ENCODE results near the gene APOD. TPM values are rescaled to one million over a fixed set of nuclear protein-coding genes. Genes with fewer than 3 reads are reported as not detected.

APOD gene
- total and polyA plus RNA-seq, 2 of the 4 experiments (the other 2 are of a cell fraction): 0.36 TPM; not detected in 1

GRCh38 chr3:195542316-195542697 lies 41.4 kb downstream of the APOD start (continued):
- TF ChIP-seq RCOR1 (IDR thresholded peaks at IDR 0.05; ENCODE audit: insufficient replicate concordance, low read length): no peak
- no peak for TF ChIP-seq RAD21 (IDR thresholded peaks at IDR 0.05; ENCODE audit: low read length)
- no peak for TF ChIP-seq BHLHE40 (IDR thresholded peaks at IDR 0.05; ENCODE audit: low read depth, low read length)
- TF ChIP-seq NFE2L2 (IDR thresholded peaks at IDR 0.05; ENCODE audit: low read depth, low read length): no peak

- H4K5ac ChIP-seq (ENCODE audit: low read depth, low read length): no peak overlapping the region
- no peak overlapping the region for H2AK5ac ChIP-seq (ENCODE audit: low read depth, low read length)
- no peak overlapping the region for H2AK9ac ChIP-seq (replicated peaks; ENCODE audit: low read depth, low read length, poor library complexity)
- H4K20me1 ChIP-seq (ENCODE audit: insufficient read depth, low read length): peaks cover 37% of the 10 kb centered on the region
- ChIA-PET POLR2A (ENCODE audit: unreplicated experiment) (no interaction called here), CTCF (no interaction called here)
- intact Hi-C loops (cut with micrococcal nuclease) (no loop called here), in situ Hi-C loops (cut with MboI; ENCODE audit: low sequenced_read_pairs) (no loop called here), dilution Hi-C loops (cut with HindIII; ENCODE audit: low sequenced_read_pairs, unreplicated experiment) (no loop called here)
- no peak overlapping the region for H3K4me2 ChIP-seq (ENCODE audit: low read depth, low read length)
- no peak overlapping the region for H3K9ac ChIP-seq (ENCODE audit: low read depth, low read length)
- peaks cover 2% of the 10 kb centered on the region; the same call in 1 of the 2 replicates for H3K4me1 ChIP-seq (ENCODE audit: control insufficient read depth, insufficient read depth, low read length)
- H2AFZ ChIP-seq (replicated peaks; ENCODE audit: low read length, poor library complexity): no peak overlapping the region
- BruUV-seq (replicated peaks): no TSS peak
- H3K9me1 ChIP-seq (ENCODE audit: insufficient read depth, low read length): peaks cover 10% of the 10 kb centered on the region
- H3K9me3 ChIP-seq (ENCODE audit: control insufficient read depth, insufficient read depth, low read length): no peaks in the 10 kb centered on the region
- H3K18ac ChIP-seq (ENCODE audit: low read depth, low read length): no peak overlapping the region
- no peak overlapping the region for H3K4me3 ChIP-seq (ENCODE audit: insufficient read depth, low read depth, low read length)
- peaks cover 20 to 50% of the 10 kb centered on the region in 2 experiments for H3K79me1 ChIP-seq (ENCODE audit: low read depth in 1 of 2, low read length in 2 of 2)
- H2BK120ac ChIP-seq (ENCODE audit: low read depth, low read length): no peak overlapping the region
- no peak overlapping the region for H3K23ac ChIP-seq (ENCODE audit: low read depth, low read length)
- no peak overlapping the region for H3K56ac ChIP-seq (ENCODE audit: extremely low read depth, insufficient read depth, low read length)
- H3K27ac ChIP-seq (ENCODE audit: insufficient read depth, low read length): no peak overlapping the region
- H4K8ac ChIP-seq (ENCODE audit: low read depth in 2 of 2, low read length in 2 of 2): no peak overlapping the region
- no peak overlapping the region for H4K91ac ChIP-seq (ENCODE audit: insufficient read depth, low read depth, low read length)
- DNase-seq (no peak), ATAC-seq (ENCODE audit: low read depth) (no peak)
- no peak overlapping the region for H3K4ac ChIP-seq (ENCODE audit: low read depth, low read length)
- H3K14ac ChIP-seq (replicated peaks; ENCODE audit: low read depth, low read length): no peak overlapping the region
- H2BK15ac ChIP-seq (ENCODE audit: low read depth, low read length): no peak overlapping the region
- no peak overlapping the region for H2BK5ac ChIP-seq (ENCODE audit: low read depth, low read length, poor library complexity, severe bottlenecking)
- H3K27me3 ChIP-seq (ENCODE audit: control insufficient read depth, insufficient read depth, low read length): peaks cover 4% of the 10 kb centered on the region; the same call in 1 of the 2 replicates
- WGBS, 2 experiments (ENCODE audit: extremely low coverage in 2 of 2, insufficient read length in 1 of 2): 32% methylated on average over 2 of the region's 6 CpGs; no CpG with 5 or more reads in 1 of the 2 experiments
- no peak overlapping the region for H2BK20ac ChIP-seq (ENCODE audit: low read depth, low read length)
- 0 out of 2 replicates have a peak, but pooled peaks cover 1% of the 10 kb centered on the region for H3K36me3 ChIP-seq (ENCODE audit: control insufficient read depth, insufficient read depth, low read length)
- TF ChIP-seq BHLHE40 (IDR thresholded peaks at IDR 0.05; ENCODE audit: low read depth, low read length) (no peak), MAZ (IDR thresholded peaks at IDR 0.05; ENCODE audit: borderline replicate concordance, low read depth, low read length) (no peak), NFE2L2 (IDR thresholded peaks at IDR 0.05; ENCODE audit: low read depth, low read length) (no peak), POLR2A (IDR thresholded peaks at IDR 0.05; ENCODE audit: low read depth, low read length) (no peak), CTCF (conservative IDR thresholded peaks at IDR 0.05; ENCODE audit: low read depth, low read length) (no peak), ELK1 (IDR thresholded peaks at IDR 0.05; ENCODE audit: borderline replicate concordance, low read depth, low read length) (no peak), RFX5 (IDR thresholded peaks at IDR 0.05; ENCODE audit: low read depth, low read length) (no peak), SMC3 (IDR thresholded peaks at IDR 0.05; ENCODE audit: low read depth, low read length) (no peak), FOS (IDR thresholded peaks at IDR 0.05; ENCODE audit: low read depth, low read length) (no peak), MXI1 (IDR thresholded peaks at IDR 0.05; ENCODE audit: borderline replicate concordance, low read depth, low read length) (no peak), RAD21 (IDR thresholded peaks at IDR 0.05; ENCODE audit: low read length) (no peak), RCOR1 (IDR thresholded peaks at IDR 0.05; ENCODE audit: insufficient replicate concordance, low read length) (no peak), CEBPB (IDR thresholded peaks at IDR 0.05; ENCODE audit: low read depth, low read length) (no peak), CHD1 (IDR thresholded peaks at IDR 0.05; ENCODE audit: low read depth, low read length) (no peak), MAFK (IDR thresholded peaks at IDR 0.05; ENCODE audit: low read depth, low read length) (no peak)
These were observed 43.2 kb downstream of the APOD start for GRCh38 chr3:195540511-195540910.

Data from IMR-90 (cell line).